Measurements from ENCODE around the gene WDFY3.

- no peak for TF ChIP-seq EZH2 (IDR thresholded peaks at IDR 0.05; ENCODE audit: borderline replicate concordance, insufficient read depth, low read depth, low read length, poor library complexity, severe bottlenecking)
- TF ChIP-seq CTCF (IDR thresholded peaks at IDR 0.05), result no peak
Measured at GRCh38 chr4:84730375-84730774, 236.1 kb downstream of the WDFY3 start.

All from B cell (primary cell).